Measurements from ENCODE around the gene SCAF1. TPM values are rescaled to one million over a fixed set of nuclear protein-coding genes. Genes with fewer than 3 reads are reported as not detected.
A peak's percentile ranks its signal among the peaks of the same experiment; 100 is the strongest.

Gene SCAF1
- total RNA-seq, 1 donor from 2014 or later, result 8.7 TPM

DNA sequence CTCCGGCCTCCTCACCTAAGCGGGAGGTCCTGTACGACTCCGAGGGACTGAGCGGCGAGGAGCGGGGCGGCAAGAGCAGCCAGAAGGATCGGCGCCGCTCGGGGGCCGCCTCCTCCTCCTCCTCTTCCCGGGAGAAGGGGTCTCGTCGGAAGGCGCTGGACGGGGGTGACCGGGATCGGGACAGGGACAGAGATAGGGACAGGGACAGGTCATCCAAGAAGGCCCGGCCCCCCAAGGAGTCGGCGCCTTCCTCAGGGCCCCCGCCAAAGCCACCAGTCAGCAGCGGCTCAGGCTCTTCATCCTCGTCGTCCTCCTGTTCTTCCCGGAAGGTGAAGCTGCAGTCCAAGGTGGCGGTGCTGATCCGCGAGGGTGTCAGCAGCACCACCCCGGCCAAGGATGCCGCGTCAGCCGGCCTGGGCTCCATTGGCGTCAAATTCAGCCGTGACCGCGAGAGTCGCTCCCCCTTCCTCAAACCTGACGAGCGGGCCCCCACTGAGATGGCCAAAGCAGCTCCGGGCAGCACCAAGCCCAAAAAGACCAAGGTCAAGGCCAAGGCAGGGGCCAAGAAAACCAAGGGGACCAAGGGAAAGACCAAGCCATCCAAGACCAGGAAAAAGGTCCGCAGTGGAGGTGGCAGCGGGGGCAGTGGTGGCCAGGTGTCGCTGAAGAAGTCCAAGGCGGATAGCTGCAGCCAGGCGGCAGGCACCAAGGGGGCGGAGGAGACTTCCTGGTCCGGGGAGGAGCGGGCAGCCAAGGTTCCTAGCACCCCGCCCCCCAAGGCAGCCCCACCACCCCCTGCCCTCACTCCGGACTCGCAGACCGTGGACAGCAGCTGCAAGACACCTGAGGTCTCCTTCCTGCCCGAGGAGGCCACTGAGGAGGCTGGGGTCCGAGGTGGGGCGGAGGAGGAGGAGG, 10.8 kb downstream of the SCAF1 start:
- no peak for DNase-seq (ENCODE audit: low spot score)
- TF ChIP-seq EZH2phosphoT487 (IDR thresholded peaks at IDR 0.05) (no peak), EZH2 (IDR thresholded peaks at IDR 0.05) (no peak)
- TF ChIP-seq, protein P1, sequence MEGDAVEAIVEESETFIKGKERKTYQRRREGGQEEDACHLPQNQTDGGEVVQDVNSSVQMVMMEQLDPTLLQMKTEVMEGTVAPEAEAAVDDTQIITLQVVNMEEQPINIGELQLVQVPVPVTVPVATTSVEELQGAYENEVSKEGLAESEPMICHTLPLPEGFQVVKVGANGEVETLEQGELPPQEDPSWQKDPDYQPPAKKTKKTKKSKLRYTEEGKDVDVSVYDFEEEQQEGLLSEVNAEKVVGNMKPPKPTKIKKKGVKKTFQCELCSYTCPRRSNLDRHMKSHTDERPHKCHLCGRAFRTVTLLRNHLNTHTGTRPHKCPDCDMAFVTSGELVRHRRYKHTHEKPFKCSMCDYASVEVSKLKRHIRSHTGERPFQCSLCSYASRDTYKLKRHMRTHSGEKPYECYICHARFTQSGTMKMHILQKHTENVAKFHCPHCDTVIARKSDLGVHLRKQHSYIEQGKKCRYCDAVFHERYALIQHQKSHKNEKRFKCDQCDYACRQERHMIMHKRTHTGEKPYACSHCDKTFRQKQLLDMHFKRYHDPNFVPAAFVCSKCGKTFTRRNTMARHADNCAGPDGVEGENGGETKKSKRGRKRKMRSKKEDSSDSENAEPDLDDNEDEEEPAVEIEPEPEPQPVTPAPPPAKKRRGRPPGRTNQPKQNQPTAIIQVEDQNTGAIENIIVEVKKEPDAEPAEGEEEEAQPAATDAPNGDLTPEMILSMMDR (IDR thresholded peaks at IDR 0.05), result no peak
- no peak overlapping the region for H3K27ac ChIP-seq
- H2AFZ ChIP-seq (replicated peaks), result no peak overlapping the region
- no peaks in the 10 kb centered on the region for H3K4me1 ChIP-seq
- H3K79me2 ChIP-seq (ENCODE audit: low read depth), result peaks cover 7% of the 10 kb centered on the region
- no peaks in the 10 kb centered on the region for H3K4me1 Mint-ChIP-seq
- no peaks in the 10 kb centered on the region for H3K9me3 ChIP-seq (ENCODE audit: low read depth)
- no peaks in the 10 kb centered on the region for H3K36me3 ChIP-seq
- peaks cover 5% of the 10 kb centered on the region for H3F3A ChIP-seq (ENCODE audit: low read depth)
- H3K4me2 ChIP-seq, result no peak overlapping the region
- peaks cover 31% of the 10 kb centered on the region for H4K20me1 ChIP-seq (ENCODE audit: low read depth)
- H3K27me3 ChIP-seq, result no peaks in the 10 kb centered on the region
- H3K27ac Mint-ChIP-seq, result no peak overlapping the region
- no peak overlapping the region for H3K9ac ChIP-seq
- H3K27me3 Mint-ChIP-seq (ENCODE audit: insufficient read depth, low read depth), result peaks cover 3% of the 10 kb centered on the region
- no peak overlapping the region for H3K4me3 ChIP-seq
- peaks cover 28% of the 10 kb centered on the region for H3K36me3 Mint-ChIP-seq
- no peaks in the 10 kb centered on the region for H3K9me3 Mint-ChIP-seq
- no peak overlapping the region for H3K4me3 Mint-ChIP-seq

DNA sequence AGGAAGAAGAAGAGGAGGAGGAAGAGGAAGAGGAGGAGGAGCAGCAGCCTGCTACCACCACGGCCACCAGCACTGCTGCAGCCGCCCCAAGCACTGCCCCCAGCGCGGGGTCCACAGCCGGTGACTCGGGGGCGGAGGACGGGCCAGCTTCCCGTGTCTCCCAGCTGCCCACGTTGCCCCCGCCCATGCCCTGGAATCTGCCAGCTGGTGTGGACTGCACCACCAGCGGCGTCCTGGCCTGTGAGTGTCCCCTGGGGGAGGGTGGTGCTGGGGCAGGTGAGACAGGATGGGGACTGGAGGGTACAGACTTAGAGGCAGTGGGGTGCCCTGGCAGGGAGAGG, 11.4 kb downstream of the SCAF1 start:
- no peaks in the 10 kb centered on the region for H3K9me3 ChIP-seq (ENCODE audit: low read depth)
- peaks cover 5% of the 10 kb centered on the region for H3F3A ChIP-seq (ENCODE audit: low read depth)
- no peak overlapping the region for H3K9ac ChIP-seq
- peaks cover 25% of the 10 kb centered on the region for H4K20me1 ChIP-seq (ENCODE audit: low read depth)
- no peaks in the 10 kb centered on the region for H3K9me3 Mint-ChIP-seq
- H3K36me3 Mint-ChIP-seq, result peaks cover 28% of the 10 kb centered on the region
- no peak for DNase-seq (ENCODE audit: low spot score)
- H3K27me3 ChIP-seq, result no peaks in the 10 kb centered on the region
- no peak overlapping the region for H3K4me3 ChIP-seq
- H3K4me1 Mint-ChIP-seq, result no peaks in the 10 kb centered on the region
- no peaks in the 10 kb centered on the region for H3K4me1 ChIP-seq
- TF ChIP-seq EZH2 (IDR thresholded peaks at IDR 0.05) (no peak), EZH2phosphoT487 (IDR thresholded peaks at IDR 0.05) (no peak)
- TF ChIP-seq, protein P1 (IDR thresholded peaks at IDR 0.05), result no peak
- no peak overlapping the region for H2AFZ ChIP-seq (replicated peaks)
- no peak overlapping the region for H3K27ac ChIP-seq
- H3K4me2 ChIP-seq, result no peak overlapping the region
- H3K27me3 Mint-ChIP-seq (ENCODE audit: insufficient read depth, low read depth), result peaks cover 3% of the 10 kb centered on the region
- no peak overlapping the region for H3K27ac Mint-ChIP-seq
- H3K4me3 Mint-ChIP-seq, result no peak overlapping the region
- H3K36me3 ChIP-seq, result no peaks in the 10 kb centered on the region
- peaks cover 7% of the 10 kb centered on the region for H3K79me2 ChIP-seq (ENCODE audit: low read depth)

DNA sequence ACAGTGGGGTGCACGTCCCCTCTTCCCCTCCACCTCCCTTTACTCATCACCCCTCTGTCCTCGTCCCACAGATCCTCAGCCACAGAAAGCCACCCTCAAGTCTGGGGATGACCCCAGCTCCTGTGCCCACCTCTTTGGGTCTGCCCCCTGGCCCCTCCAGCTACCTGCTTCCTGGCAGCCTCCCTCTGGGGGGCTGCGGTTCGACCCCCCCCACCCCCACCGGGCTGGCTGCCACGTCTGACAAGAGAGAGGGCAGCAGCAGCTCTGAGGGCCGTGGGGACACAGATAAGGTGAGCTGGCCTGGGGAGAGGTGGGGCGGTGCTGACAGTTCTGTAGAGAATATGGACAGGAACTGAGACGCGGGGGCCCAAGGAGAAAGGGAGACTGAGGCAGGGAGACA, 12.6 kb downstream of the SCAF1 start:
- peaks cover 32% of the 10 kb centered on the region for H3K36me3 Mint-ChIP-seq

More for the DNA sequence above, 12.6 kb downstream of the SCAF1 start:
- H3K4me3 ChIP-seq, result no peak overlapping the region
- H3K9me3 ChIP-seq (ENCODE audit: low read depth), result no peaks in the 10 kb centered on the region
- no peaks in the 10 kb centered on the region for H3K79me2 ChIP-seq (ENCODE audit: low read depth)
- H3K9ac ChIP-seq, result no peak overlapping the region
- peaks cover 3% of the 10 kb centered on the region for H3K27me3 Mint-ChIP-seq (ENCODE audit: insufficient read depth, low read depth)
- peaks cover 16% of the 10 kb centered on the region for H3F3A ChIP-seq (ENCODE audit: low read depth)
- peaks cover 22% of the 10 kb centered on the region for H4K20me1 ChIP-seq (ENCODE audit: low read depth)
- no peak overlapping the region for H3K4me2 ChIP-seq
- TF ChIP-seq, protein P1 (IDR thresholded peaks at IDR 0.05), result no peak
- TF ChIP-seq EZH2phosphoT487 (IDR thresholded peaks at IDR 0.05), result no peak
- no peak for TF ChIP-seq EZH2 (IDR thresholded peaks at IDR 0.05)
- H3K36me3 ChIP-seq, result no peaks in the 10 kb centered on the region
- H3K9me3 Mint-ChIP-seq, result no peaks in the 10 kb centered on the region
- H3K4me3 Mint-ChIP-seq, result peak overlapping the region; percentile 66
- no peak overlapping the region for H3K27ac Mint-ChIP-seq
- no peaks in the 10 kb centered on the region for H3K4me1 Mint-ChIP-seq
- no peaks in the 10 kb centered on the region for H3K4me1 ChIP-seq
- no peak for DNase-seq (ENCODE audit: low spot score)
- no peak overlapping the region for H2AFZ ChIP-seq (replicated peaks)
- no peaks in the 10 kb centered on the region for H3K27me3 ChIP-seq
- no peak overlapping the region for H3K27ac ChIP-seq

Data from neural progenitor cell (in vitro differentiated cells).